Neural progenitor cell (in vitro differentiated cells): ENCODE data around the gene SLC25A53. TPM values are rescaled to one million over a fixed set of nuclear protein-coding genes. Genes with fewer than 3 reads are reported as not detected.

Source experiments
- DNase-seq: peaks from one replicate; pipeline ENCODE4 v3.0.0-alpha.2; 2016; ENCODE audit warnings: low spot score
- H2AFZ ChIP-seq: fragments of 200-600 bp; sonication (generic); replicated peaks from 2 replicates; pipeline ENCODE4 v1.6.1; 2016; ENCODE audit warnings: antibody characterized with exemption
- H3F3A ChIP-seq: fragments of 200-600 bp; sonication (generic); 2 replicates; pipeline ENCODE4 v1.6.1; 2016; ENCODE audit warnings: antibody characterized with exemption, low read depth
- H3K27ac ChIP-seq: fragments of 200-600 bp; sonication (generic); 2 replicates; pipeline ENCODE4 v1.5.1; 2016; ENCODE audit warnings: mild to moderate bottlenecking
- H3K27me3 ChIP-seq: fragments of 200-600 bp; sonication (generic); 2 replicates; pipeline ENCODE4 v1.6.1; 2016; ENCODE audit warnings: mild to moderate bottlenecking, moderate library complexity
- H3K36me3 ChIP-seq: fragments of 200-600 bp; sonication (generic); 2 replicates; pipeline ENCODE4 v1.5.1; 2016
- H3K4me1 ChIP-seq: fragments of 200-600 bp; sonication (generic); 2 replicates; pipeline ENCODE4 v1.6.1; 2016; ENCODE audit warnings: mixed run types
- H3K4me2 ChIP-seq: fragments of 200-600 bp; sonication (generic); 2 replicates; pipeline ENCODE4 v1.6.1; 2016
- H3K4me3 ChIP-seq: fragments of 200-600 bp; sonication (generic); 2 replicates; pipeline ENCODE4 v1.5.1; 2016
- H3K79me2 ChIP-seq: fragments of 200-600 bp; sonication (generic); 2 replicates; pipeline ENCODE4 v1.6.1; 2016; ENCODE audit warnings: low read depth
- H3K9ac ChIP-seq: fragments of 200-600 bp; sonication (generic); 2 replicates; pipeline ENCODE4 v1.6.1; 2016
- H3K9me3 ChIP-seq: fragments of 200-600 bp; sonication (generic); 2 replicates; pipeline ENCODE4 v1.5.1; 2016; ENCODE audit warnings: low read depth
- H4K20me1 ChIP-seq: fragments of 200-600 bp; sonication (generic); 2 replicates; pipeline ENCODE4 v1.6.1; 2016; ENCODE audit warnings: low read depth
- H3K27ac Mint-ChIP-seq: 3 replicates; pipeline ENCODE4 v1.8.0; 2021; ENCODE audit warnings: mixed read lengths
- H3K27me3 Mint-ChIP-seq: 2 replicates; pipeline ENCODE4 v1.8.0; 2022; ENCODE audit warnings: low read depth, mild to moderate bottlenecking, inconsistent platforms, moderate library complexity, mixed read lengths; ENCODE audit not compliant: insufficient read depth
- H3K36me3 Mint-ChIP-seq: 3 replicates; pipeline ENCODE4 v1.8.0; 2021; ENCODE audit warnings: mixed read lengths
- H3K4me1 Mint-ChIP-seq: 3 replicates; pipeline ENCODE4 v1.8.0; 2021; ENCODE audit warnings: mixed read lengths
- H3K4me3 Mint-ChIP-seq: 3 replicates; pipeline ENCODE4 v1.8.0; 2021; ENCODE audit warnings: mild to moderate bottlenecking, moderate library complexity, mixed read lengths
- H3K9me3 Mint-ChIP-seq: 3 replicates; pipeline ENCODE4 v1.8.0; 2020; ENCODE audit warnings: mixed read lengths
- EZH2 ChIP-seq: fragments of 200-600 bp; sonication (generic); IDR thresholded peaks from 2 replicates; pipeline ENCODE4 v1.6.1; 2017; ENCODE audit warnings: antibody characterized with exemption, mild to moderate bottlenecking, moderate library complexity
- EZH2phosphoT487 ChIP-seq: fragments of 200-600 bp; sonication (generic); IDR thresholded peaks from 2 replicates; pipeline ENCODE4 v1.6.1; 2017; ENCODE audit warnings: antibody characterized with exemption
- total RNA-seq: library from RNA; depleted of rRNA; stranded (reverse); fragments of >200 nt; gene quantifications from 2 replicates; pipeline ENCODE4 v1.2.3, GENCODE V29; 2015; ENCODE audit warnings: low replicate concordance
- TF ChIP-seq, protein P1 (sequence below): fragments of 200-600 bp; sonication (generic); IDR thresholded peaks from 2 replicates; pipeline ENCODE4 v1.5.1; 2017; ENCODE audit warnings: antibody characterized with exemption, mild to moderate bottlenecking

Gene SLC25A53
- total RNA-seq, 1 donor from 2014 or later, result 4.0 TPM

DNA sequence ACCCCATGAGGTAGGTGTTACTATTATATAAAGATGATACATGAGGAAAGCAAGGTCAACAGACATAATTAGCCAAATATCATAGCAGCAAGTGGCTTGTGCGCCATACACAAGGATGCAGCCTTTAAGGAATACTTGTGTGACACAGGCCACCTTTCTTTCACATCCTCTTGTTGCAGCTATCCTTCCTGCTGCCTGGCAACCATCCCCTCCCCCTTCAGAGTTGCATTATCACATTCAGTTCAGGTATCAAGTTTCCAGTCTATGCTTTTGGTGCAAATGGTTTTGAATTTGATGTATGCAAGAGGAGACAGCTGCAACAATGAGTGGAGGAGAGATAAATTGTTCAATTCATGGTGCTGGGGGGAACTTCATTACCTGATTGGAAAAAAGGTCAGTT lies 38.0 kb downstream of the SLC25A53 start:
- H3K36me3 ChIP-seq, result no peaks in the 10 kb centered on the region
- peaks cover 6% of the 10 kb centered on the region for H3K4me1 ChIP-seq
- Mint-ChIP-seq H3K27ac (no peak overlapping the region), H3K27me3 (peaks cover 5% of the 10 kb centered on the region), H3K36me3 (peaks cover 4% of the 10 kb centered on the region), H3K4me1 (peaks cover 43% of the 10 kb centered on the region), H3K4me3 (no peak overlapping the region), H3K9me3 (no peaks in the 10 kb centered on the region)
- peaks cover 10% of the 10 kb centered on the region for H3F3A ChIP-seq
- H3K79me2 ChIP-seq, result no peaks in the 10 kb centered on the region
- no peaks in the 10 kb centered on the region for H3K27me3 ChIP-seq
- no peak for DNase-seq
- no peak overlapping the region for H3K9ac ChIP-seq
- TF ChIP-seq EZH2phosphoT487 (no peak), EZH2 (no peak)
- TF ChIP-seq, protein P1, sequence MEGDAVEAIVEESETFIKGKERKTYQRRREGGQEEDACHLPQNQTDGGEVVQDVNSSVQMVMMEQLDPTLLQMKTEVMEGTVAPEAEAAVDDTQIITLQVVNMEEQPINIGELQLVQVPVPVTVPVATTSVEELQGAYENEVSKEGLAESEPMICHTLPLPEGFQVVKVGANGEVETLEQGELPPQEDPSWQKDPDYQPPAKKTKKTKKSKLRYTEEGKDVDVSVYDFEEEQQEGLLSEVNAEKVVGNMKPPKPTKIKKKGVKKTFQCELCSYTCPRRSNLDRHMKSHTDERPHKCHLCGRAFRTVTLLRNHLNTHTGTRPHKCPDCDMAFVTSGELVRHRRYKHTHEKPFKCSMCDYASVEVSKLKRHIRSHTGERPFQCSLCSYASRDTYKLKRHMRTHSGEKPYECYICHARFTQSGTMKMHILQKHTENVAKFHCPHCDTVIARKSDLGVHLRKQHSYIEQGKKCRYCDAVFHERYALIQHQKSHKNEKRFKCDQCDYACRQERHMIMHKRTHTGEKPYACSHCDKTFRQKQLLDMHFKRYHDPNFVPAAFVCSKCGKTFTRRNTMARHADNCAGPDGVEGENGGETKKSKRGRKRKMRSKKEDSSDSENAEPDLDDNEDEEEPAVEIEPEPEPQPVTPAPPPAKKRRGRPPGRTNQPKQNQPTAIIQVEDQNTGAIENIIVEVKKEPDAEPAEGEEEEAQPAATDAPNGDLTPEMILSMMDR, result no peak
- H3K4me2 ChIP-seq, result no peak overlapping the region
- H4K20me1 ChIP-seq, result peaks cover 4% of the 10 kb centered on the region
- H3K4me3 ChIP-seq, result no peak overlapping the region
- no peak overlapping the region for H2AFZ ChIP-seq
- no peaks in the 10 kb centered on the region for H3K9me3 ChIP-seq
- H3K27ac ChIP-seq, result no peak overlapping the region

- no peak overlapping the region for H3K27ac ChIP-seq
- no peak overlapping the region for H3K4me3 ChIP-seq
- H3K36me3 Mint-ChIP-seq, result peaks cover 4% of the 10 kb centered on the region
- no peaks in the 10 kb centered on the region for H3K36me3 ChIP-seq
- H3K4me3 Mint-ChIP-seq, result no peak overlapping the region
- peaks cover 9% of the 10 kb centered on the region for H3K4me1 ChIP-seq
- H2AFZ ChIP-seq, result no peak overlapping the region
- no peak overlapping the region for H3K9ac ChIP-seq
- H3K4me2 ChIP-seq, result no peak overlapping the region
- H3K9me3 ChIP-seq, result no peaks in the 10 kb centered on the region
- peaks cover 18% of the 10 kb centered on the region for H3F3A ChIP-seq
- peaks cover 8% of the 10 kb centered on the region for H4K20me1 ChIP-seq
- H3K27me3 ChIP-seq, result no peaks in the 10 kb centered on the region
- no peaks in the 10 kb centered on the region for H3K9me3 Mint-ChIP-seq
- H3K27ac Mint-ChIP-seq, result no peak overlapping the region
- no peak for TF ChIP-seq EZH2phosphoT487
- H3K4me1 Mint-ChIP-seq, result peaks cover 52% of the 10 kb centered on the region
- no peak for DNase-seq
- H3K27me3 Mint-ChIP-seq, result peaks cover 3% of the 10 kb centered on the region
- no peaks in the 10 kb centered on the region for H3K79me2 ChIP-seq
These were observed 39.0 kb downstream of the SLC25A53 start for GRCh38 chrX:104117759-104118158.

GRCh38 chrX:104113222-104113965 lies 43.4 kb downstream of the SLC25A53 start:
- peaks cover 72% of the 10 kb centered on the region for H3K4me1 Mint-ChIP-seq
- Histone ChIP-seq H3K27ac (peak overlapping the region; percentile 67), H3K36me3 (no peaks in the 10 kb centered on the region), H3K4me3 (peak overlapping the region; percentile 63), H2AFZ (peak overlapping the region; percentile 68), H3K4me1 (peaks cover 18% of the 10 kb centered on the region), H3F3A (peaks cover 22% of the 10 kb centered on the region), H4K20me1 (peaks cover 8% of the 10 kb centered on the region), H3K9ac (no peak overlapping the region), H3K9me3 (no peaks in the 10 kb centered on the region), H3K79me2 (no peaks in the 10 kb centered on the region), H3K4me2 (peak overlapping the region; percentile 82), H3K27me3 (no peaks in the 10 kb centered on the region)
- no peaks in the 10 kb centered on the region for H3K9me3 Mint-ChIP-seq
- H3K27me3 Mint-ChIP-seq, result peaks cover 3% of the 10 kb centered on the region
- DNase-seq, result peak; percentile 80
- peak overlapping the region; percentile 96 for H3K4me3 Mint-ChIP-seq
- H3K36me3 Mint-ChIP-seq, result peaks cover 6% of the 10 kb centered on the region
- TF ChIP-seq, protein P1, result peak; percentile 54
- TF ChIP-seq EZH2phosphoT487, result no peak
- H3K27ac Mint-ChIP-seq, result peak overlapping the region; percentile 97

GRCh38 chrX:104112326-104112951 lies 44.4 kb downstream of the SLC25A53 start, which contains the start of gene ZCCHC18:
TSS of gene ZCCHC18 (plus strand) at chrX:104112523. CDS start at chrX:104114112, 1,589 bp downstream.
- peaks cover 3% of the 10 kb centered on the region for H3K27me3 Mint-ChIP-seq

More at GRCh38 chrX:104112326-104112951, 44.4 kb downstream of the SLC25A53 start, which contains the start of gene ZCCHC18:
- no peaks in the 10 kb centered on the region for H3K9me3 ChIP-seq
- no peaks in the 10 kb centered on the region for H3K9me3 Mint-ChIP-seq
- H3K4me2 ChIP-seq, result peak within 1 kb of the TSS; percentile 82
- peaks cover 18% of the 10 kb centered on the region for H3K4me1 ChIP-seq
- no peaks in the 10 kb centered on the region for H3K79me2 ChIP-seq
- H3K36me3 ChIP-seq, result no peaks in the 10 kb centered on the region
- peak within 1 kb of the TSS; percentile 82 for H2AFZ ChIP-seq
- TF ChIP-seq EZH2phosphoT487, result no peak
- TF ChIP-seq, protein P1, result no peak
- no peak for TF ChIP-seq EZH2
- H3K27ac ChIP-seq, result peak within 1 kb of the TSS; percentile 76
- H3K27me3 ChIP-seq, result no peaks in the 10 kb centered on the region
- H3K9ac ChIP-seq, result peak within 1 kb of the TSS; percentile 52
- H3F3A ChIP-seq, result peaks cover 22% of the 10 kb centered on the region
- peak within 1 kb of the TSS; percentile 97 for H3K27ac Mint-ChIP-seq
- peaks cover 6% of the 10 kb centered on the region for H3K36me3 Mint-ChIP-seq
- peak within 1 kb of the TSS; percentile 63 for H3K4me3 ChIP-seq
- peaks cover 8% of the 10 kb centered on the region for H4K20me1 ChIP-seq
- H3K4me1 Mint-ChIP-seq, result peaks cover 65% of the 10 kb centered on the region
- DNase-seq, result peak; percentile 91
- peak within 1 kb of the TSS; percentile 96 for H3K4me3 Mint-ChIP-seq
